Smooth muscle cell (in vitro differentiated cells): ENCODE measurements around the gene SEC31A. TPM values are rescaled to one million over a fixed set of nuclear protein-coding genes. Genes with fewer than 3 reads are reported as not detected.
"Not testable (repeated sequence)": the region's sequence is repeated elsewhere in the genome, so short reads cannot be mapped to it uniquely, and the experiment has no call there.

Source experiments
- DNase-seq: peaks from one replicate; lab custom pipeline; 2025; ENCODE audit not compliant: unreplicated experiment; lab: John Stamatoyannopoulos, UW
- H2AFZ ChIP-seq: fragments of 200-600 bp; sonication (generic); 2 replicates; pipeline ENCODE4 v1.6.0; 2016; ENCODE audit warnings: antibody characterized with exemption, low read depth, mild to moderate bottlenecking
- H3F3A ChIP-seq: fragments of 200-600 bp; sonication (generic); 2 replicates; pipeline ENCODE4 v1.6.0; 2017; ENCODE audit warnings: antibody characterized with exemption, low read depth
- H3K27ac ChIP-seq: fragments of 200-600 bp; sonication (generic); 2 replicates; pipeline ENCODE4 v1.5.1; 2016; ENCODE audit warnings: low read depth, mild to moderate bottlenecking
- H3K27me3 ChIP-seq: fragments of 200-600 bp; sonication (generic); 2 replicates; pipeline ENCODE4 v1.6.1; 2016; ENCODE audit warnings: low read depth, mild to moderate bottlenecking
- H3K36me3 ChIP-seq: fragments of 200-600 bp; sonication (generic); 2 replicates; pipeline ENCODE4 v1.5.1; 2016; ENCODE audit warnings: low read depth
- H3K4me1 ChIP-seq: fragments of 200-600 bp; sonication (generic); 2 replicates; pipeline ENCODE4 v1.5.1; 2016; ENCODE audit warnings: low read depth
- H3K4me2 ChIP-seq: fragments of 200-600 bp; sonication (generic); 2 replicates; pipeline ENCODE4 v1.6.0; 2016; ENCODE audit warnings: mild to moderate bottlenecking
- H3K4me3 ChIP-seq: fragments of 200-600 bp; sonication (generic); 2 replicates; pipeline ENCODE4 v1.5.1; 2016; ENCODE audit warnings: mild to moderate bottlenecking
- H3K79me2 ChIP-seq: fragments of 200-600 bp; sonication (generic); 2 replicates; pipeline ENCODE4 v1.6.0; 2016; ENCODE audit warnings: low read depth, mild to moderate bottlenecking
- H3K9ac ChIP-seq: fragments of 200-600 bp; sonication (generic); 2 replicates; pipeline ENCODE4 v1.6.0; 2016; ENCODE audit warnings: low read depth
- H3K9me3 ChIP-seq: fragments of 200-600 bp; sonication (generic); replicated peaks from 2 replicates; pipeline ENCODE4 v1.5.1; 2016; ENCODE audit warnings: low read depth
- H4K20me1 ChIP-seq: fragments of 200-600 bp; sonication (generic); 2 replicates; pipeline ENCODE4 v1.6.0; 2016; ENCODE audit warnings: low read depth
- CTCF ChIP-seq: fragments of 200-600 bp; sonication (generic); IDR thresholded peaks from 2 replicates; pipeline ENCODE4 v1.5.1; 2017; ENCODE audit warnings: borderline replicate concordance, mild to moderate bottlenecking, antibody characterized with exemption; ENCODE audit not compliant: insufficient read depth, poor library complexity, severe bottlenecking
- WGBS: methylation state at CpG from one replicate; pipeline ENCODE4 v1.1.7; 2016; ENCODE audit warnings: low lambda C conversion rate; 5-methylcytosine and 5-hydroxymethylcytosine counted together
- polyA plus RNA-seq: library from polyadenylated mRNA; unstranded; fragments of >200 nt; fragmentation: Nextera tagmentation; extraction: Ambion mirVana; gene quantifications from 2 replicates; pipeline ENCODE4 v1.2.1, GENCODE V29; 2016
- total RNA-seq: library from RNA; depleted of rRNA; stranded (reverse); fragments of >200 nt; gene quantifications from 2 replicates; pipeline ENCODE4 v1.2.3, GENCODE V29; 2014

The SEC31A gene
- total and polyA plus RNA-seq, 2 experiments from 2014 or later, result 315 to 490 TPM

DNA sequence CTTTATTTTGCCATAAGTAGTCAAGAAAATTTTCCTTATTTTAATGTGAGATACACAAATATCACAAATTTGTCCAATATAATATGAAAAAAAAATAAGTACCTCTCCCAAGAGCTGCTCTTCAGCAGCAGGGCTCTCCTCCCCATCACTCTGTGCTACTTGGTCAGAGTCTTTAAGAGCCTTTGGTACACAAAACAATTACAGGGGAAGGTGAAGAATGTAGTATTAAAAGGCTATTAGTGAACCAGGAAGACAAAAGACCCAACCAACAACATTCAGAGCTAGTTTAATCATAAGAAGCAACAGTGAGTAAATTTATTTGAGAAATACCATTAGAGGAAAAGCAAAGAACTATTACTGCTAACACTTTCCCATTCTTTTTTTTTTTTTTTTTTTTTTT lies 29.4 kb downstream of the SEC31A start:
- H4K20me1 ChIP-seq, result peaks cover 100% of the 10 kb centered on the region
- H3K4me1 ChIP-seq, result no peaks in the 10 kb centered on the region
- TF ChIP-seq CTCF, result no peak
- no peak overlapping the region for H3K4me2 ChIP-seq
- H2AFZ ChIP-seq, result no peak overlapping the region
- peak overlapping the region; percentile 44 for H3K27ac ChIP-seq
- H3K9me3 ChIP-seq, result no peaks in the 10 kb centered on the region
- no peak overlapping the region for H3K9ac ChIP-seq
- H3K27me3 ChIP-seq, result no peaks in the 10 kb centered on the region
- H3K79me2 ChIP-seq, result peaks cover 93% of the 10 kb centered on the region
- DNase-seq, result no peak
- H3F3A ChIP-seq, result peaks cover 20% of the 10 kb centered on the region
- no peak overlapping the region for H3K4me3 ChIP-seq
- peaks cover 59% of the 10 kb centered on the region for H3K36me3 ChIP-seq

GRCh38 chr4:82860487-82860886 lies 30.5 kb downstream of the SEC31A start:
- Histone ChIP-seq H3F3A (peaks cover 16% of the 10 kb centered on the region), H3K36me3 (peaks cover 62% of the 10 kb centered on the region), H3K27ac (peak overlapping the region; percentile 44), H4K20me1 (peaks cover 100% of the 10 kb centered on the region), H3K79me2 (peaks cover 94% of the 10 kb centered on the region)
- not testable (repeated sequence) for H2AFZ ChIP-seq, H3K9me3 ChIP-seq, H3K4me3 ChIP-seq, H3K4me2 ChIP-seq, H3K4me1 ChIP-seq, H3K27me3 ChIP-seq, H3K9ac ChIP-seq, DNase-seq
- WGBS, result 98% methylated on average over 2 of the region's 2 CpGs

GRCh38 chr4:82852751-82853285 lies 38.1 kb downstream of the SEC31A start:
- H2AFZ ChIP-seq, result no peak overlapping the region
- H3K27ac ChIP-seq, result peak overlapping the region; percentile 53
- H3K27me3 ChIP-seq, result no peaks in the 10 kb centered on the region
- no peak overlapping the region for H3K4me3 ChIP-seq
- no peaks in the 10 kb centered on the region for H3K9me3 ChIP-seq
- H3K79me2 ChIP-seq, result peaks cover 89% of the 10 kb centered on the region
- 77% methylated on average over 5 of the region's 5 CpGs for WGBS
- H3F3A ChIP-seq, result peaks cover 27% of the 10 kb centered on the region
- peaks cover 100% of the 10 kb centered on the region for H4K20me1 ChIP-seq
- DNase-seq, result no peak
- no peak overlapping the region for H3K4me2 ChIP-seq
- H3K9ac ChIP-seq, result no peak overlapping the region
- H3K4me1 ChIP-seq, result no peaks in the 10 kb centered on the region
- no peak for TF ChIP-seq CTCF
- H3K36me3 ChIP-seq, result peaks cover 84% of the 10 kb centered on the region

GRCh38 chr4:82851885-82852750 lies 38.8 kb downstream of the SEC31A start:
- no peak overlapping the region for H2AFZ ChIP-seq
- peaks cover 88% of the 10 kb centered on the region for H3K79me2 ChIP-seq
- peaks cover 100% of the 10 kb centered on the region for H4K20me1 ChIP-seq
- H3K36me3 ChIP-seq, result peaks cover 84% of the 10 kb centered on the region
- no peaks in the 10 kb centered on the region for H3K4me1 ChIP-seq
- no peaks in the 10 kb centered on the region for H3K9me3 ChIP-seq
- H3K4me2 ChIP-seq, result no peak overlapping the region
- H3K9ac ChIP-seq, result no peak overlapping the region
- no peak overlapping the region for H3K4me3 ChIP-seq
- DNase-seq, result no peak
- H3K27ac ChIP-seq, result peak overlapping the region; percentile 53
- H3F3A ChIP-seq, result peaks cover 22% of the 10 kb centered on the region
- no peaks in the 10 kb centered on the region for H3K27me3 ChIP-seq
- 100% methylated on average over 1 of the region's 1 CpG for WGBS
- peak; percentile 18 for TF ChIP-seq CTCF
